C4-2B (cell line): ENCODE measurements around the gene LRRC3.
"Not testable (repeated sequence)": the region's sequence is repeated elsewhere in the genome, so short reads cannot be mapped to it uniquely, and the experiment has no call there.

ENCODE experiments used
- H3K27ac ChIP-seq: fragments of 450-650 bp; 2 replicates; pipeline ENCODE4 v1.5.1; 2017
- CTCF ChIP-seq: fragments of 450-650 bp; conservative IDR thresholded peaks from 2 replicates; pipeline ENCODE4 v1.5.1; 2017; ENCODE audit warnings: mild to moderate bottlenecking
- ZFX ChIP-seq: fragments of 450-650 bp; IDR thresholded peaks from 2 replicates; pipeline ENCODE4 v1.6.1; 2017

The LRRC3 gene

GRCh38 chr21:44414291-44415072, 40.8 kb upstream of the LRRC3 start:
- H3K27ac ChIP-seq = no peak overlapping the region
- TF ChIP-seq ZFX (no peak), CTCF (no peak)

- no peak for TF ChIP-seq CTCF
- TF ChIP-seq ZFX = no peak
- H3K27ac ChIP-seq = no peak overlapping the region
These were observed 40.0 kb upstream of the LRRC3 start for GRCh38 chr21:44415073-44416025.

DNA sequence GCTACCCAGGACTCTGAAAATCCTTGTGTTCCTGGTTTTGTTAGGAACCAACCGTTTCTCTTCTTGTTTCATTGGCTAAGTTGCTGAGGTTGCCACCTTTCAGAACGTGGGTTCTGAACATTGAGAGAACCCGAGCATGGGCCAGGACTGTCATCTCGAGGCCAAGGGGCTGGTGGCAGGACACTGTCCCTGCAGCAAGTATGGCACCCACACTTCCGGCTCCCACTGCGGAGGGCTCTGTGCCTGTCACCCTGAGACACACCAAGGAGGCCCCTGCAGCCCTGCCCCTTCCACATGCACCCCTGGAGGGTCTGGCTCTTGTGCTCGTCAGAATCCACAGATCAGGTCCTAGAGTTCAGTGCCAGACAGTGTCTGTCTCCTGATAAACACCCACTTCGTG, 39.1 kb upstream of the LRRC3 start:
- TF ChIP-seq ZFX = no peak
- no peak for TF ChIP-seq CTCF
- H3K27ac ChIP-seq = no peak overlapping the region

DNA sequence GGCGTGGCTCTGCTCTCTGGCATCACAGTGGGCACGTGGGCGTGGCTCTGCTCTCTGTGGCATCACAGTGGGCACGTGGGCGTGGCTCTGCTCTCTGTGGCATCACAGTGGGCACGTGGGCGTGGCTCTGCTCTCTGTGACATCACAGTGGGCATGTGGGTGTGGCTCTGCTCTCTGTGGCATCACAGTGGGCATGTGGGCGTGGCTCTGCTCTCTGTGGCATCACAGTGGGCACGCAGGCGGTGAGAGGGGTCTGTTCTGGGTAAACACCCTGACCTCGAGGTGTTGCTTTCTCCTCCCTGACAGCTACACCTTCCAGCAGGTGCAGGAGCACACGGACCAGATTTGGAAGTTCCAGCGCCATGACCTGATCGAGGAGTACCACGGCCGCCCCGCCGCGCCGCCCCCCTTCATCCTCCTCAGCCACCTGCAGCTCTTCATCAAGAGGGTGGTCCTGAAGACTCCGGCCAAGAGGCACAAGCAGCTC, 37.6 kb upstream of the LRRC3 start:
- not testable (repeated sequence) for H3K27ac ChIP-seq

- TF ChIP-seq ZFX (no peak), CTCF (no peak)
- no peak overlapping the region for H3K27ac ChIP-seq
These were observed 37.0 kb upstream of the LRRC3 start for GRCh38 chr21:44418108-44418875.

DNA sequence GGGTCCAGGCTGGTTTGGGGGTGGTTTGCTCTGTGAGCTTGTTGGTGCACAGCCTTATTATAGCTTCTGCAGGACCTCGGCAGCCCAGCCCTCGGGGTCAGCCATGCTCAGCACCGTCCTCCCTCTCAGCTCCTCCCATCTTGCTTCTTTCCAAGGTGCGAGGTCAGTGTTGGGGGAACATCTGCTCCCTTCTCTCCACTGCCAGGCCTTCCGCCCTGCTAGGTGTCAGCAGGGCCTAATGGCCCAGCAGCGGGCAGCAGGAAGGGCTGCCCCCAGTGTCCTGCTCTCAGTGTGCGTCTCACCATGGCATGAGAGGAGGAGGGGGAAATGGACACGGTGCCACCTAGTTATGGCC, 36.5 kb upstream of the LRRC3 start:
- H3K27ac ChIP-seq = no peak overlapping the region
- TF ChIP-seq ZFX (no peak), CTCF (no peak)

- no peak for TF ChIP-seq CTCF
- no peak for TF ChIP-seq ZFX
- H3K27ac ChIP-seq = no peak overlapping the region
These were observed 35.6 kb upstream of the LRRC3 start for GRCh38 chr21:44419679-44420078.
